Cardiac septum (tissue), 1 donor: ENCODE results near the gene SLC9A4. TPM values are rescaled to one million over a fixed set of nuclear protein-coding genes. Genes with fewer than 3 reads are reported as not detected.

ENCODE experiments used
- DNase-seq: peaks from one replicate; pipeline ENCODE4 v3.0.0-alpha.2; 2020; ENCODE audit warnings: low spot score
- intact Hi-C: fragments of 100-400 bp; cut with DNase I; formaldehyde crosslinking; loops from one replicate; pipeline ENCODE4 v1.14.0; 2022
- long read RNA-seq: library from polyadenylated mRNA; unstranded; transcript quantifications from one replicate; pipeline ENCODE4 v2.0.0, GENCODE V29; 2021
- total RNA-seq: library from RNA; stranded (reverse); fragmentation: NEBNext Ultra II Directional; extraction: Animal tissue kit (Norgen Biotek cat#: 25700); gene quantifications from one replicate; pipeline ENCODE4 v1.2.1, GENCODE V29; 2021
- donor health status: DM: no; HTN: no; CAD: no.

Gene SLC9A4, protein sequence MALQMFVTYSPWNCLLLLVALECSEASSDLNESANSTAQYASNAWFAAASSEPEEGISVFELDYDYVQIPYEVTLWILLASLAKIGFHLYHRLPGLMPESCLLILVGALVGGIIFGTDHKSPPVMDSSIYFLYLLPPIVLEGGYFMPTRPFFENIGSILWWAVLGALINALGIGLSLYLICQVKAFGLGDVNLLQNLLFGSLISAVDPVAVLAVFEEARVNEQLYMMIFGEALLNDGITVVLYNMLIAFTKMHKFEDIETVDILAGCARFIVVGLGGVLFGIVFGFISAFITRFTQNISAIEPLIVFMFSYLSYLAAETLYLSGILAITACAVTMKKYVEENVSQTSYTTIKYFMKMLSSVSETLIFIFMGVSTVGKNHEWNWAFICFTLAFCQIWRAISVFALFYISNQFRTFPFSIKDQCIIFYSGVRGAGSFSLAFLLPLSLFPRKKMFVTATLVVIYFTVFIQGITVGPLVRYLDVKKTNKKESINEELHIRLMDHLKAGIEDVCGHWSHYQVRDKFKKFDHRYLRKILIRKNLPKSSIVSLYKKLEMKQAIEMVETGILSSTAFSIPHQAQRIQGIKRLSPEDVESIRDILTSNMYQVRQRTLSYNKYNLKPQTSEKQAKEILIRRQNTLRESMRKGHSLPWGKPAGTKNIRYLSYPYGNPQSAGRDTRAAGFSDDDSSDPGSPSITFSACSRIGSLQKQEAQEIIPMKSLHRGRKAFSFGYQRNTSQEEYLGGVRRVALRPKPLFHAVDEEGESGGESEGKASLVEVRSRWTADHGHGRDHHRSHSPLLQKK
- not detected for total RNA-seq
- long read RNA-seq = 0 reads

DNA sequence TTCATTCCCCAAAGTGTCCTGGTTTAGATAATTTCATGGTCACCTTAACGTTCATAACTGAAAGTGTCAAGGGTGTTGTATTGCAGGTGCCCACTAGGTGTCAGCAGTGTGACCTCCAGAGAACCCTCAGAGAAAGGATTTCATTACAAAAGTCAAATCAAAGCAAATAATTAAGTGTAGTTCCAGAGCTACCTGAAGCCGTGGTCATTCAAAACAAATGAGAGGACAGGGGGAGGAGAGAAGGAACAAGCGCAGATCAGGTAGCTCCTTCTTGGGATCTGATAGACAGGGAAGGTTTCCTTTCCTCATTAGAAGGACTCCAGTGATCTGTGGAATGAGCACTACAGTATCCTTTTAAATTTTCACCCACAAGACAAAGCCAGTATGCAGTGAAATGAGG is at the start of gene SLC9A4:
TSS of gene SLC9A4 (plus strand) at position 207 of the 400 bp plus-strand sequence. CDS start 534 bp downstream, outside the sequence.
- intact Hi-C loops = loop anchor here (2.0 to 5.0 kb wide), 2 partner anchors 144 to 229 kb away; no protein-coding TSS in a partner anchor
- no peak for DNase-seq

- intact Hi-C loops = no loop called here
- no peak for DNase-seq
Observed at GRCh38 chr2:102423368-102423767, 49.7 kb upstream of the SLC9A4 start.

DNA sequence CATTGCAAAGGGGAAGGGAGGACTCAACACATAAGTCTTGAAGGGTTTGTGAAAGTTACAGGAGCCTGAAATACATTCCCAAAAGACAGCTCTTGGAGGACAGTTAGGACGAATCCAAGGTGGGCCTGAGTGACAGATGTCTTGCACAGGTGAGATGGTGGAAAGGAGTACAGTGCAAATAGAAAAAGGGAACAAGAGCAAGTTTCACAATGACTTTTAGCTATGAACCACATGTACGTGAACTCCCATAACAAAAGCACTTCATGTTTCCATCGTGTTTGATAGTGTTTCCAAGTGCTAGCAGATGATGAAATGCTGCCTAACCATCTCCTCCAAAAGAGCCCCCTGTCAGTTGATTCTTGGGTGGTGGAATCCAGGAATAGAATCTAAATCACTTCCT is 48.3 kb upstream of the SLC9A4 start:
- intact Hi-C loops = no loop called here
- DNase-seq = no peak

DNA sequence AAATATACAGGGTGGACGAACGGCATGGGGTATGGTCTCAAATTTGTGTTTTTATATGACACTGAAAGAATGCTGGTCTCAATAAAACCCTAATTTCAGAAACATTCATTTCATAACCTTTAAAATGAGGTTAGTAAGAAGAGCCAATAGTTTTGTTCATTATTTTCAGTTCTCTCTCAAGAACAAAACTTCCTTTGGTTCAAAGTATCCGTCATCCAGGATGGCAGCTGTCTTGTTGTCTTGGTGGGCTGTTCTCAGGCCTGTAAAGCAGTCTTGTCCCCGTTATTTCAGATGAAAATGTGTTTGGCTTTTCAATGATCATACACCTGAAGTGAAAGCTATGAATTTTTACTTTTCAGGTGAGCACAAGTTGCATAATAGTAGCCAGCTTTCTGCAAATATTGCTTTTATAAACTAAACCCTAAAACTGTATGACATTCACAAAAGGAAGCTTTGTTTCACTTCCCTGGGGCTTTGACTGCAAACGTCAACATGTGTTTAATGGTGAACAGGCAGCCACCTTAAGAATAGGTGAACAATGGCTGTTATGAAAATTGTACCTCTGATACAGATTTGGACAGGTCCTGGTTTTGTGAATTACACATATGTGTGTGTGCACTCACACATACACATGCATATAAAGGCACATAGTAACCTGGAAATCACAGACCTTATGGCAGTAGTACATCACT is 47.4 kb upstream of the SLC9A4 start:
- DNase-seq = no peak
- intact Hi-C loops = no loop called here

GRCh38 chr2:102427249-102427648 is 45.8 kb upstream of the SLC9A4 start:
- intact Hi-C loops = no loop called here
- no peak for DNase-seq

DNA sequence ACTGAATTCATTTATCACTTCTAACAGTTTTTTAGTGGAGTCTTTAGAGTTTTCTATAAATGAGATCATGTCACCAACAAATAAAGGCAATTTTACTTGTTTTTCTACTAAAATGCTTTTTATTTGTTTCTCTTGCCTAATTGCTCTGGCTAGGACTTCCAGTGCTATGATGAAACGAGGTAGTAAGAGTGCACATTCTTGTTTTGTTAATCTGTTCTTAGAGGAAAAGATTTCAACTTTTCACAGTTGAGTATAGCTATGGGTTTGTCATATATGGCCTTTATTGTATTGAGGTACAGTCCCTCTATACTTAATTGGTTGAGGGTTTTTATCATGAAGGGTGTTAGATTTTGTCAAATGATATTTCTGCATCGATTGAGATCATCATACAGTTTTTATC is 44.5 kb upstream of the SLC9A4 start:
- intact Hi-C loops = no loop called here
- no peak for DNase-seq

- DNase-seq = no peak
- intact Hi-C loops = no loop called here
Observed at GRCh38 chr2:102432386-102432785, 40.6 kb upstream of the SLC9A4 start.

GRCh38 chr2:102433973-102434654 is 38.9 kb upstream of the SLC9A4 start:
- DNase-seq = no peak
- intact Hi-C loops = no loop called here

DNA sequence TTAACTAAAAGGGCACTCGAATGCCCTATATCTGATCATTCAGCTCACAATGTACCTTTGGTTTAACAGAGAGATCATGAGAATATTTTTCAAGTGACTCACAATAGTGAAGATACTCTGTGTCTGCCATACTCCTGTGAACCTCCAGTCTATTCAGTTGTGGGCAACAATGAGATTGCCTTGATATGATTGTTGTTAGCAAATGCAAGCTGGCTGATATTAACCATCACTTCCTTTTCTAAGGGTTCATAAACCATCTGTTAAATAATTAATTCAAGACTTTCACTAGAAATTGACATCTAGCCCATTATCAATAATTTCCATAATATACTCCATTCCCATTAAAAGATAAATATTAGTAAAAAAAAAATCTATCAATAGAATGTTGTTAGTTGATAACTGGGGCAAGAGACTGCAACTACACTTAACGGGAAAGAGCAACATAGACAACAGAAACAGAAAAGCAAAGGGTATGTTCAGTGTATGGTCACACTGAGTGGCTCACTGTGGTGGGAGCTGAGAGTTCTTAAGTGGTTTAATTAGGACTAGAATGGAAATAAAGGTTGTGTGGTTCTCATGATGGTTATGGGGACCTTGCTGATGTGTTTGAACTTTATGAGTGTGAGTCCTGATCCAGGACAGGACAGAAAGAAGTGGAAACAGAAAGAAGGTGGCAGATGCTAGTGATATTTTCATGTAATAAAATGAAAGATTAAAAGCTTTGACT is 38.2 kb upstream of the SLC9A4 start:
- intact Hi-C loops = no loop called here
- no peak for DNase-seq

DNA sequence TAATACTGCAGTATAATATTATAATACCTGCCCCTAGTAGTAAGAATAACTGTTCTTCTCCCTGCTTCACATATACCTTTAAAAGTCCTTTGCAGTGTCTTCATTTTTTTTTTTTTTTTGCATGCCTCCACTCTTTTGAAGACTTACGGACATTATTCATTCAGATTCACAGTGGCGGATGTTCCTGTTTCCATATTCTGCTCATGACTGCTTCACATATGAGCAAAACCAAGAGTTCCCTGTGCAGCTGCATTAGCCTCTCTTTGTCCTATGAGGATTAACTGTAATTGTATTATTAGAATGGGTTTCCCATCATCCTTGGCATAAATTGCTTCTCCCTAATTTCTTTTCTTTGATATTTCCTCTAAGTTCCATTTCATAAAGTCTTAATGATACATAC is 37.3 kb upstream of the SLC9A4 start:
- intact Hi-C loops = no loop called here
- no peak for DNase-seq

- intact Hi-C loops = no loop called here
- no peak for DNase-seq
Observed at GRCh38 chr2:102436323-102436722, 36.7 kb upstream of the SLC9A4 start.

GRCh38 chr2:102437122-102437521 is 35.9 kb upstream of the SLC9A4 start:
- intact Hi-C loops = no loop called here
- DNase-seq = no peak

DNA sequence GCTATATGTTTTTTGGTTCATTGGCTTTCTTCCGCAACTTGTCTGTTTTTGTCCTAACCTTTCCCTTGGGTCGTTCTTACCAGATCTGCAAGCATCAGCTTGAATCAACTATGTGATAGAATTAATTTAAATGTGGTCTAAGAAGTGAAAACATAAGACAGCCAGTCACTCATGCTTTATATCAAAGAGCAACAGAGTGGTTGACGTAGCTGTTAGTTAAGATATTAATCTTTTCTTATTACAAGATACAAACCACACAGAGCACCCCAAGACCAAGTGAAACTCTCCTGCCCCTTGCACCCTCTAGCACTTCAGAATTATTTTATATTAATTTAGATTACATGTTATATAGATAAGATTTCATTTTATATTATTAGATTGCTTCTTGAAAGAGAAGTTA is 34.9 kb upstream of the SLC9A4 start:
- intact Hi-C loops = no loop called here
- no peak for DNase-seq

GRCh38 chr2:102438578-102438977 is 34.4 kb upstream of the SLC9A4 start:
- no peak for DNase-seq
- intact Hi-C loops = no loop called here

DNA sequence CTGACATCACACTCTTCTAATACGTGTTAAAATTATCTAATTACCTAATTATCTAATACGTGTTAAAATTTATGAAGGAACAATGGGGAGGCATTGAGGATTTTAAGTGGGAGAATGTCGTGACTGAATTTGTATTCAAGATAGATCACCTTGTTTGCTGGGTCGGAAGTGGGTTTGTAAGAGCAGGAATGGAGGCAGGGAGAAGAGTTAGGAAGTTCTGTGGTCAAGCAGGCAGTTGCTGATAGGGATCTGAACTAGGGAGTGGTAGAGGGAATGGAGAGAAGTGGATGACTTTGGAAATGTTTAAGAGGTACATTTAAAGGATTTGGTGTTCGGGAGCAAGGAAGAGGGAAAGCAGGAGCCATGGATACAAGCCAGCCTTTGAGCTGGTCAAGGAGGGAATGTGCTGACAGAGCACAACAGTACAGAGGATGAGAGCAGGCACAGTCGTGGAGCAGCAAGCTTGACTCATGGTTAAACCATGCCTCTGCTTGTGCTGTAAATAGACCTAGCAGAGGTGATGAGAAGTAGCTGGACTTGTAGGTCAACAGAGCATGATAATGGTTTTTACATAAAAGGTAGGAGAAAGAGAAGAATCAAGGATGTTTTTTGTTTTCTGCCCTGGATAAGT is 33.8 kb upstream of the SLC9A4 start:
- intact Hi-C loops = no loop called here
- no peak for DNase-seq

DNA sequence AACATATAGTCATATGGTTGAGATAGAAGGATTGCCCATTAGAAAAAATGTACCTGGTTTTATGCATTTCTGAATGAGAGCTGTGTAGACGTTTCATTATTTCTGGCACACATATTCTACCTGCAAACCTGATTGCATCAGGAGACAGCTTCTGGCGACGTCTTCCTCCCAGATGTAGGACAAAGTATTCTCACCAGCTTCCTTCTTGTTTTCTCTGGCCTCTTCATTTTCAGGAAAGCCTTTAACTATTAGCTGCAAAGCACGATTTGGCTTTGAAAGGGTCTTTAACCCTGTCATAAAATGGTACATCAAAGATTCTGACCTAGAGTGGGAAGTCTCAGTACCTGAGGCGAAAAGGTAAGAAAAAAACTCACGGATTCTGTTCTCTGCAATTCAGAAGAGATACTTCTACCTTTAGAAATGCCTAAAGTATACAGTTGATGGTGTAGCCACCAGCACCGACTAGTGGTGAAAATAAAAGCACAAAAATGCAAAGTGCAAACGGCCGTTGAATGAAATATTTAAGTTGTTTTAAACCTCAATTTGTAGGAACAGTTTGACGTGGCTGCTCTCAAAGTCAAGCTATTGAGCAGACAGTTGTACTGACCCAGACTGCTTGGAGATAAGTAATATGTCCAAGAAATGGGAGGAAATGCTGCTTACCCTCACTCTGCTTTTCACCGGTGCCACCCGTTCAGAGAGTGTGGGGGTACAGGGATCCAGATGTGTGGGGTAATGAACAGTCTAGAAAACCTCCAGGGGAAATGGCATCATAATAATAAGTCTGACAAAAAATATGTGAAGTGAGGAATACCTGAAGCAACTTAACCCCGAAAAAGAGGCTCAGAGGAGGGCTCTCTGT is 29.8 kb upstream of the SLC9A4 start:
- no peak for DNase-seq
- intact Hi-C loops = loop anchor here (5.0 to 10.0 kb wide), 3 partner anchors 191 to 436 kb away; partner anchors contain the start of gene IL1RL2

DNA sequence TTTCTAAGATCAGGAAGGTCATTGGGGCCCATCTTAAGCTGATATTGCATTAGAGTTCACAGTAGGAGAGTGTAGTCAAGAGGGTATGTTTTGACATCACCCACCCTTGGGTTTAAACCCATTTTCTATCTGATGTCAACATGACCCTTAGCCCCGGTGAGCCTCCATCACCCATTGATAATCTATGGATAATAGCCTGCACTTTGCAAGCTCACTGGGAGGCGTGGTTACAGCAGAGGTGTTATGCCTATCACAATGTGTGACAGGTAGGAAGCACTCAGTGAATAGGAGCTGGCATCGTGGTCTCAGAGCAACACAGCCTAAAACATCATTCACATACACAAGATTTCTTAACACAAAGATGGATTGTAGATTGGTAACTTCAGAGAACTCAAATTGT is 28.8 kb upstream of the SLC9A4 start:
- DNase-seq = no peak
- intact Hi-C loops = loop anchor here (5.0 to 10.0 kb wide), 3 partner anchors 192 to 437 kb away; partner anchors contain the start of gene IL1RL2
